Mucosa of gallbladder (tissue), 1 donor: ENCODE data around the gene PRRC2B. TPM values are rescaled to one million over a fixed set of nuclear protein-coding genes. Genes with fewer than 3 reads are reported as not detected.
"Not testable (repeated sequence)": the region's sequence is repeated elsewhere in the genome, so short reads cannot be mapped to it uniquely, and the experiment has no call there.

Experiments
- DNase-seq: peaks from one replicate; pipeline ENCODE4 v3.0.0-alpha.2; 2020; ENCODE audit warnings: low spot score
- total RNA-seq: library from RNA; stranded (reverse); gene quantifications from one replicate; pipeline ENCODE4 v1.2.1, GENCODE V29; 2021
- donor health status: DM: no; HTN: no; CAD: no.

PRRC2B gene
- total RNA-seq, 1 donor from 2014 or later = 261 TPM

- no peak for DNase-seq
Measured at GRCh38 chr9:131485728-131486422, 92.0 kb downstream of the PRRC2B start.

DNA sequence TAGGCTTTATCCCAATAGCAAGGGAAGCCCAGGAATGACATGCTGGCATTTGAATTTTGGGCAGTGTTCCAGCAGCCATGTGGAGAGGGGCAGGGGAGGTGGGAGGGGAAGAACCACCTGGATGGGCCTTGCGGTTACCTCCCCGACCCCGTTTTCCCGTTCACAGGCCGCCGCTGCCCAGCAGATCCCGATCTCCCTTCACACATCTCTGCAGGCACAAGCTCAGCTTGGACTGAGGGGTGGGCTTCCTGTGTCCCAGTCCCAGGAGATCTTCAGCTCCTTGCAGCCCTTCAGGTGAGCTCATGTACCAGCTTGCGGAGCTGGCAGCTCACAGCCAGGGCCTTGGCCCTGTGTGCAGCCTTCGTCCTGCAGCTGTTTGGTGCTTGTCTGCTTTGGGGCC is 93.1 kb downstream of the PRRC2B start:
- no peak for DNase-seq

GRCh38 chr9:131487621-131488031 is 93.7 kb downstream of the PRRC2B start:
- no peak for DNase-seq

DNA sequence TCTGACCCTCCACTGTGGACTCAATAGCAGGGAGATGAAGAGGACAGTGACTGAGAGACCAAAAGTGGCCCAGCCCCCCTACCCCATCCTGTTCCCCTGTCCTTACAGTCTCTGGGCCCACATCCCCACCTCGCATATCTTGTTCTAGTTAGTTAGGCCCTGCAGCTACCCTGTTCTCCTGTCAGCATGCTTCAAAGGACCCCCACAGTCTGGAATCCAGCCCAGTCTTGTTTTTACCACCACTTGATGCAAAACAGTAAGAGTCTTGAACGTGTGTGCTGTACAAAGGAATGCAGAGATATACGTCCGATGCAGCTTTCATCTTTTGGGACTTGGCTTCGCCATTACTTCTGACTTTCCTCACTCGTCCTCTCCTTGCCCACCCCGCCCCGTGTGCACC is 96.6 kb downstream of the PRRC2B start:
- no peak for DNase-seq

GRCh38 chr9:131491001-131491710 is 97.3 kb downstream of the PRRC2B start:
- DNase-seq = no peak

- no peak for DNase-seq
Measured at GRCh38 chr9:131492070-131492469, 98.2 kb downstream of the PRRC2B start.

- DNase-seq = no peak
Measured at GRCh38 chr9:131494296-131494870, 100.5 kb downstream of the PRRC2B start.

GRCh38 chr9:131495785-131496184 is 101.9 kb downstream of the PRRC2B start:
- no peak for DNase-seq

- DNase-seq = no peak
Measured at GRCh38 chr9:131496844-131497405, 103.0 kb downstream of the PRRC2B start.

DNA sequence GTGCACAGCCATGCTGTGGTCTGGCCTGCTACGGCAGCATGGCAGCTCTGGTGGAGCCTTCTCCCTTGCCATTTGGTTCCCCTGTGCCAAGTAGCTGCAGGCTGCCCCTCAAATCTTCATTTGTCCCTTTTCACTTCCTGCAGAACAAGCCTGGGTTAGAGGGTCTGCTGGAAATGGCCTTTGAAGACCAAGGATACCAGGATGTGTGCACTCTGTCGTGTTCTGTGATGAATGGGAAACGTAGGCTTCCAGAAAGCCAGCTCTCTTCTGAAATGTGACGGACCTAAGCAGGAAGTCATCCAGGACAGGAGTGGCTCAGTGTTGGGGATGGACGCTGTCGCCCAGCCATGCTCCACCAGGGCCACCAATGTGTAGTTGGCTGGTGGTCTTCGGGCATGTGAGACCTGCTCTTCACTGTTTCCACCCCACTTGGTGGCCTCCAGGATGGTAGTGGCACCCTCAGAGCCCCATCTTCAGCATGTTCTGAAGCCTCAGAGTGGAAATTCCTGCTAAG is 105.4 kb downstream of the PRRC2B start:
- DNase-seq = no peak

DNA sequence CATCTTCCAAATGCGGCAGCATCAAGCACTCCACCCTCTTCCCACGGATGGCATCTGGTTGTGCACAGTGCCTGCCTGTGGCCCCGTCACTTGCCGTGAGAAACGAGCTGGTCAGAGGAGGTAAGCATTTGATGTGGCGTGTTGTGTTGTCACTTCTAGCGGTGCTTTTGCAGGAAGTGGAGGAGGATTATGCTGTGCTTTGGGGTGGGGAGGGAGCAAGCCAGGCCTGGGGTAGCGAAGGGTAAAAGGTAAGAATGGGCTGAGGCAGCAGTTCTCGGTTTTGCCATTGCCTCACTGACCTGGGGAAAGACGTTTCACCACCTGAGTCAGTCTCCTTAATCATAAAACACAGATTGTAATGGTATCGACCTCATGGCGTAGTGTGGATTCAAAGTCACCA is 106.5 kb downstream of the PRRC2B start:
- no peak for DNase-seq

- DNase-seq = no peak
Measured at GRCh38 chr9:131500939-131501541, 107.2 kb downstream of the PRRC2B start.

- peak; percentile 87 for DNase-seq
Measured at GRCh38 chr9:131502781-131503625, 109.1 kb downstream of the PRRC2B start, which contains the start of gene POMT1. Gene POMT1 (plus strand): TSS chr9:131502918. CDS start chr9:131504219, 1,301 bp downstream.

- DNase-seq = no peak
Measured at GRCh38 chr9:131503626-131504465, 110.0 kb downstream of the PRRC2B start.

DNA sequence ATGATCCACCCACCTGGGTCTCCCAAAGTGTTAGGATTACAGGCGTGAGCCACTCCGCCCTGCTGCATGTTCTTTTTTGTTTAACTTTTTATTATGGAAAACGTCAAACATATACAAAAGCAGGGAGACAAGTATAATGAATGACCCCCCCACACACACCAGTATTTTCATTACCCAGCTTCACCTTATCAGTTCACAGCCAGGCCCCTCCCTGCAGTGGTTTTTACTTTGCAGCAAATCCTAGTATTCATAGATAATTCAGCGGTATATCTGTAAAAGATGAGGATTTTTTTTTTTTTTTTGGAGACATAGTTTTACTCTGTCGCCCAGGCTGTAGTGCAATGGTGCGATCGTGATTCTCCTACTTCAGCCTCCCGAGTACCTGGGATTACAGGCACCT is 111.1 kb downstream of the PRRC2B start:
- DNase-seq = no peak

DNA sequence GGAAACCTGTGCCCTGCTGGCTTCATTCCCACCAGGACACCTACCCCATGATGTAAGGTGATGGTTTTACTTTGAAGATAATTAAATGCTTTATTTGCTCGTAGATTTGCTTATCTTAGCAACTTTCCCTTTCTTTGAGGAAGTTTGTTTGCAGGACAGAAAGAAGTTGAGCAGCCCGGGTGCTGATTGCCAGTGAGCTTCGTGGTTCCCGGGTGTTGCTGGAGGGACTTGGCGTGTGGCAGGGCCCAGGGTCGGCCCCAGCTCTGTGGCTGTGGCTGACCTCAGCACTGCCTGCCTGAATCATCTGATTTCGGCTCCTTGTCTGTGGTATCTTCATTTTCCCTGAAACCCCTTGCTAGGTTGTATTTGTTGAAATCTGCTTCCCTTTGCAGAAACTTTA is 117.5 kb downstream of the PRRC2B start:
- no peak for DNase-seq

DNA sequence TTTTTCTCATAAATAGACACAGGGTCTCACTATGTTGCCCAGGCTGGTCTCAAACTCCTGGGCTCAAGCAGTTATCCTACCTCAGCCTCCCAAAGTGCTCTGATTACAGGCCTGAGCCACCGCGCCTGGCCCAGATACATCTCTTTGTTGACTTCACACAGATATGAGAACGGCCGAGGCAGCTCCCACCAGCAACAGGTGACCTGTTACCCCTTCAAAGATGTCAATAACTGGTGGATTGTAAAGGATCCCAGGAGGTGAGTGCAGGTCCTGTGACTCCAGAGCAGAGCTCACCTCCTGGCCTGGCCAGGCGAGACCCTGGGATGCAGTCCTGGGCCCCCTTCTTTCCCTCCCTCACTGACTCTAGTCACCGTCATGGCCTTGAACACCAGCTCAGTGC is 118.0 kb downstream of the PRRC2B start:
- no peak for DNase-seq

- no peak for DNase-seq
Measured at GRCh38 chr9:131513177-131513576, 119.3 kb downstream of the PRRC2B start.

- DNase-seq = not testable (repeated sequence)
Measured at GRCh38 chr9:131515559-131516031, 121.7 kb downstream of the PRRC2B start.

- DNase-seq = no peak
Measured at GRCh38 chr9:131516100-131516499, 122.2 kb downstream of the PRRC2B start.
